Psoas muscle (tissue), 8 donors: ENCODE results near the gene AP2A2. TPM values are rescaled to one million over a fixed set of nuclear protein-coding genes. Genes with fewer than 3 reads are reported as not detected.

Source experiments
- ATAC-seq, 4 donors: fragments of 200-7000 bp; cut with Tn5 transposase; one replicate each; pipeline ENCODE4 v1.9.1; 2020; ENCODE audit warnings: moderate library complexity in 3 of 4, mild to moderate bottlenecking in 2 of 4
- DNase-seq, 2 donors: peaks; one replicate each; pipeline ENCODE4 v3.0.0-alpha.2; 2020
- H3K27ac ChIP-seq: fragments of 200-600 bp; one replicate; pipeline ENCODE4 v1.8.0; 2022
- H3K27me3 ChIP-seq, 3 donors: fragments of 200-600 bp in 1 of 3; one replicate each; pipeline versions ENCODE4 v1.6.1 to v1.8.0; 2013 to 2022; ENCODE audit warnings: low read length in 2 of 3, mild to moderate bottlenecking in 2 of 3, moderate library complexity in 1 of 3; ENCODE audit not compliant: insufficient read depth in 3 of 3
- H3K36me3 ChIP-seq, 2 donors: fragments of 200-600 bp in 1 of 2; one replicate each; pipeline versions ENCODE4 v1.6.1 to v1.8.0; 2013 to 2022; ENCODE audit warnings: low read depth in 1 of 2, mild to moderate bottlenecking in 1 of 2, moderate library complexity in 1 of 2; ENCODE audit not compliant: insufficient read depth in 1 of 2
- H3K4me1 ChIP-seq: fragments of 200-600 bp; one replicate; pipeline ENCODE4 v1.8.0; 2022
- H3K4me3 ChIP-seq: fragments of 200-600 bp; one replicate; pipeline ENCODE4 v1.8.0; 2022; ENCODE audit warnings: mild to moderate bottlenecking
- H3K9me3 ChIP-seq: fragments of 200-600 bp; one replicate; pipeline ENCODE4 v1.8.0; 2022
- WGBS, 3 donors: extraction: QIAGEN DNeasy Blood & Tissue Kit; methylation state at CpG; one replicate each; pipeline versions ENCODE4 v1.1.6 to v1.1.7; 2013; 5-methylcytosine and 5-hydroxymethylcytosine counted together
- intact Hi-C, 2 donors: fragments of 100-400 bp; cut with DNase I; formaldehyde crosslinking; loops; one replicate each; pipeline versions ENCODE4 v1.11.0 to v1.14.2; 2022
- polyA plus RNA-seq, 3 donors: library from polyadenylated mRNA; stranded (reverse); fragments of 200-250 nt; gene quantifications; one replicate each; pipeline ENCODE4 v1.2.3, GENCODE V29; 2013
- total RNA-seq, 4 donors: library from RNA; stranded (reverse); fragmentation: NEBNext Ultra II Directional in 2 of 4; extraction: Animal tissue kit (Norgen Biotek cat#: 25700) in 2 of 4; gene quantifications; one replicate each; pipeline versions ENCODE4 v1.2.1 to v1.2.4, GENCODE V29; 2021 to 2023
- TF ChIP-seq, protein P1 (sequence below): fragments of 200-600 bp; IDR thresholded peaks from one replicate; pipeline ENCODE4 v1.8.0; 2022; ENCODE audit warnings: antibody characterized with exemption
- donor health status: healthy with polysubstance abuse.
- donor health status: DM: no; HTN: no; CAD: no; lungs with moderate emphysema.
- donor health status: Bipolar disorder and iron deficiency.
- donor health status: healthy.
- donor health status: DM: yes; HTN: yes; CAD: no.
- donor health status: DM: no; HTN: no; CAD: no.
- donor health status: DM: no; HTN: no; CAD: no.
- donor health status: DM: yes; HTN: yes; CAD: no.

Gene AP2A2
- total and polyA plus RNA-seq, 7 donors = 15.9 to 31.4 (median 26.5) TPM

DNA sequence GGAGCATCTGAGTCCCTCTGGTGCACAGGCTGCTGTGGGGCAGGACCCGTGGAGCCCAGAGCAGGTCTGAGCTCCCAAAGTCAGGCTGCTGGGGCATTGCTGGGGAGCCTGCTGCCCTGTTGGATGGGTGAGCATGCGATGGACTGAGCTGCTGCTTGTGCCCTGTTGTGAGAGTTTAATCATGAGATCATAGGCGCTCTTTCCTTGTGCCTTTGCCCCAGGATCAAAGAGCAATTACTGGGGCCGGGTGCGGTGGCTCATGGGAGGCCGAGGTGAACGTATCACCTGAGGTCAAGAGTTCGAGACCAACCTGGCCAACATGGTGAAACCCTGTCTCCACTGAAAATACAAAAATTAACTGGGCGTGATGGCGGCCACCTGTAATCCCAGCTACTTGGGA is 73.3 kb downstream of the AP2A2 start:
- no peak for ATAC-seq
- Histone ChIP-seq H3K9me3 (no peaks in the 10 kb centered on the region), H3K27me3 (no peaks in the 10 kb centered on the region), H3K4me1 (no peaks in the 10 kb centered on the region), H3K36me3 (peaks cover 5 to 54% of the 10 kb centered on the region in 2 donors), H3K4me3 (no peak overlapping the region), H3K27ac (no peak overlapping the region)
- WGBS, 3 donors = 92 to 96% (median 95%) methylated on average over 10 of the region's 10 CpGs
- no peak for DNase-seq
- intact Hi-C loops = no loop called here
- TF ChIP-seq, protein P1, sequence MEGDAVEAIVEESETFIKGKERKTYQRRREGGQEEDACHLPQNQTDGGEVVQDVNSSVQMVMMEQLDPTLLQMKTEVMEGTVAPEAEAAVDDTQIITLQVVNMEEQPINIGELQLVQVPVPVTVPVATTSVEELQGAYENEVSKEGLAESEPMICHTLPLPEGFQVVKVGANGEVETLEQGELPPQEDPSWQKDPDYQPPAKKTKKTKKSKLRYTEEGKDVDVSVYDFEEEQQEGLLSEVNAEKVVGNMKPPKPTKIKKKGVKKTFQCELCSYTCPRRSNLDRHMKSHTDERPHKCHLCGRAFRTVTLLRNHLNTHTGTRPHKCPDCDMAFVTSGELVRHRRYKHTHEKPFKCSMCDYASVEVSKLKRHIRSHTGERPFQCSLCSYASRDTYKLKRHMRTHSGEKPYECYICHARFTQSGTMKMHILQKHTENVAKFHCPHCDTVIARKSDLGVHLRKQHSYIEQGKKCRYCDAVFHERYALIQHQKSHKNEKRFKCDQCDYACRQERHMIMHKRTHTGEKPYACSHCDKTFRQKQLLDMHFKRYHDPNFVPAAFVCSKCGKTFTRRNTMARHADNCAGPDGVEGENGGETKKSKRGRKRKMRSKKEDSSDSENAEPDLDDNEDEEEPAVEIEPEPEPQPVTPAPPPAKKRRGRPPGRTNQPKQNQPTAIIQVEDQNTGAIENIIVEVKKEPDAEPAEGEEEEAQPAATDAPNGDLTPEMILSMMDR = no peak

DNA sequence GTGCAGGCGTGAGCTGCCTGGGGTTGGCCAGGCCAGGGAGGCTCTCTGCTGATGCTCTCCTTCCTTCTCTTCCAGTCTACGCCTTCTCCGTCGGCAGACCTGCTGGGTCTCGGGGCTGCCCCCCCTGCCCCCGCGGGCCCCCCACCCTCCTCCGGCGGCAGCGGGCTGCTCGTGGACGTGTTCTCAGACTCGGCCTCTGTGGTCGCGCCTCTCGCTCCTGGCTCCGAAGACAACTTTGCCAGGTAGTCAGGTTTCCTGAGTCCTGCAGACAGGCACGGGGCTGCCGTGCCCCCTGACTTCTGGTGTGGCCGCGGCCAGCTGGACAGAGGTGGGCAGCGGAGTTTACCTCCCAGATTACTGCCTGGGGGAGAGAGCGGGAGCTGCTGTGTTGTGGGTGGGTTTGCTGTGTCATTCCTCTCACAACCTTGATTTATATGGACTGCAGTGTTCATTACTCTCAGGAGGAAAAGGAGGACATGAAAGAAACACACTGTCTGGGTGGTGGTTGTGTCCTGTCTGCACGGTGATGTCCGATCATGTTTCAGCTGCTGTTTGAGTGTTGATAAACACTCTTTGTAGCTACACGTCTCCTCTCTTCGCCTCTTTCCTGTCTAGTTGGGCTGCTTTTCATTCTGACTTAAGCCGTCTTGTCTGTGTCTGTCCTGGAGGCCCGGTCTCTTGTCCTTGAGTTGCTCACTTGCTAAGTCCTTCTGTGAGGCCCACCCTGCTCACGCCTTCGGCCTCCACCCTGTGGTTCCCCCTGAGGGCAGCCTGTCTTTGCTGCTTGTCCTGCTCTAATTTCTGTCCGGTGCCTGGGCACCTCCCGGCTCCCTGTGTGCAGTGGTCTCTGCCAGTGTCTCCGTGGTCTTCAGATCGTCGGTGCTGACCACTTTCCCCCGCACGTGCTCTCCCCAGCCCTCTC is 74.9 kb downstream of the AP2A2 start:
- no peak overlapping the region for H3K4me3 ChIP-seq
- H3K27me3 ChIP-seq = no peaks in the 10 kb centered on the region
- H3K4me1 ChIP-seq = no peaks in the 10 kb centered on the region
- 85 to 86% (median 86%) methylated on average over 38 of the region's 38 CpGs for WGBS, 3 donors
- DNase-seq (no peak), ATAC-seq (no peak)
- TF ChIP-seq, protein P1 = no peak
- intact Hi-C loops = no loop called here
- H3K27ac ChIP-seq = no peak overlapping the region
- no peaks in the 10 kb centered on the region for H3K9me3 ChIP-seq
- H3K36me3 ChIP-seq = peaks cover 5 to 62% of the 10 kb centered on the region in 2 donors

DNA sequence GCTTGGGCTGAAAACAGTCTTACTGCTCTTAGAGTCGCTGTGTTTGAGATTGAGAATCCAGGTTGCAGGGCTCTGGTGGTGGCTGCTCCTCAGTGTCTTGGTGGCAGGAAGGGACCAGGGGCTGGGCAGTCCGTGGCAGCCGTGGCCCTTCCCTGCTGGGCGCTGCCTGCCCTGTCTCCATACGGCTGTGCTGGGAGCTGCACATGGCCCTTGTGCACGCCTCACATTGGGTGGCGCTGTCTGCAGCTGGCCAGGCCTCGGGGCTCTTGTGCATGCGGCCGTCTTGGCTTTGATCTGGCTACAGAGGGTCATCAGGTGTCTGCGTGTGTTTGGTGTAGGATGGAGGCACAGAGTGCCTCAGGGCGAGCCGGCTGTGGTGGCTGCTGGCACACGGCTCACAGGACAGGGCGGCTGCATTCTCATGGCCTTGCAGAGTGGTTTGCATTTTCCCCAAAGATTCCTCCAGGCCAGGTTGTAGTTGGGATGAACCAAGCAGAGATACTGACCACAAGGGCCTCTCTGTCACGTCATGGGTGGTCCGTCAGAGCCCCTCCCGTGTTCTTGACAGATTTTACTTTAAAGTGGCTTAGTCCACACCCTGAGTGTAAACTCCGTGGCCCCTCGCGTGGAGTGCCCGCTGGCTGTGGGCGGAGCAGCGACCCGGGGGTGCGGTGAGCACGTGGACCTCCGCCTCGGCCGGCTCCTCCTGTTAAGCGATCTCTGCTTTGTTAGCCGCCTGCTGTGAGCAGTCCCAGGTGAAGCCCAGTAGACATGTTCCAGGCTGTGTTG is 76.1 kb downstream of the AP2A2 start:
- no peak for ATAC-seq
- intact Hi-C loops = no loop called here
- H3K4me1 ChIP-seq = peaks cover 3% of the 10 kb centered on the region
- DNase-seq = no peak
- no peaks in the 10 kb centered on the region for H3K9me3 ChIP-seq
- TF ChIP-seq, protein P1 = no peak
- no peaks in the 10 kb centered on the region for H3K27me3 ChIP-seq
- 92 to 94% (median 94%) methylated on average over 32 of the region's 32 CpGs for WGBS, 3 donors
- H3K27ac ChIP-seq = no peak overlapping the region
- H3K36me3 ChIP-seq = peaks cover 5 to 59% of the 10 kb centered on the region in 2 donors
- no peak overlapping the region for H3K4me3 ChIP-seq

DNA sequence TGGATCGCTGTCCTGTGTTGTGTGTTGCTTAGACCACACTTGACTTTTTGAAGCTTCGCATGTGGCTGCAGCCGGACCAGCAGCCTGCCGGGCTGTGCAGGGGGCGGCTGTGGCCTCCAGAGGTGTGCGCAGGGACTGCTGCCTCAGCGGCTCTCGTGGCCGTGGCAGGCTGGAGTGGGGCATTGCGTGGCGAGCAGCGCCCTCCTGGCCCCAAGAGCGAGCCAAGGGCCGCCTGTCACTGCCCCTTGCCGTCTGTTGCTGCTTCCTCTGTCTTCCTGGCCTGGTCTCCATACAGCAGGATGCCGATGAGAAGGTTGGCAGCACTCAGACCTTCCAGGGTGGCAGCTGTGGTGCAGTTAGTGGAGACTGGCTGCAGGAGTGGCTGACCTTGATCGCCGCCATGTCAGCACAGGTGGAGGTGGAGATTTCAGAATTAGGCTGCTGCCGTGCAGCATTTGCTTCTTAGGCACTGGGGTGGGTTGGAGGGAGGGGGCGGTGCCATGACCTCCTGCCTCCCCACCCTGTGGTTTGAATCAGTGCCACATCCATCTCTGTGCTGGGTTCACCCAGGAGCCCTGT is 76.8 kb downstream of the AP2A2 start:
- Histone ChIP-seq H3K9me3 (no peaks in the 10 kb centered on the region), H3K27ac (no peak overlapping the region), H3K36me3 (peaks cover 5 to 63% of the 10 kb centered on the region in 2 donors), H3K27me3 (no peaks in the 10 kb centered on the region), H3K4me3 (no peak overlapping the region), H3K4me1 (peaks cover 10% of the 10 kb centered on the region)
- DNase-seq (no peak), ATAC-seq (no peak)
- WGBS, 3 donors = 90 to 94% (median 92%) methylated on average over 20 of the region's 20 CpGs
- intact Hi-C loops = no loop called here
- TF ChIP-seq, protein P1 = no peak
